ENCODE measurements around the gene GRIK4. TPM values are rescaled to one million over a fixed set of nuclear protein-coding genes. Genes with fewer than 3 reads are reported as not detected.

Gene GRIK4
- polyA plus RNA-seq, 1 experiment, result 0.55 TPM

DNA sequence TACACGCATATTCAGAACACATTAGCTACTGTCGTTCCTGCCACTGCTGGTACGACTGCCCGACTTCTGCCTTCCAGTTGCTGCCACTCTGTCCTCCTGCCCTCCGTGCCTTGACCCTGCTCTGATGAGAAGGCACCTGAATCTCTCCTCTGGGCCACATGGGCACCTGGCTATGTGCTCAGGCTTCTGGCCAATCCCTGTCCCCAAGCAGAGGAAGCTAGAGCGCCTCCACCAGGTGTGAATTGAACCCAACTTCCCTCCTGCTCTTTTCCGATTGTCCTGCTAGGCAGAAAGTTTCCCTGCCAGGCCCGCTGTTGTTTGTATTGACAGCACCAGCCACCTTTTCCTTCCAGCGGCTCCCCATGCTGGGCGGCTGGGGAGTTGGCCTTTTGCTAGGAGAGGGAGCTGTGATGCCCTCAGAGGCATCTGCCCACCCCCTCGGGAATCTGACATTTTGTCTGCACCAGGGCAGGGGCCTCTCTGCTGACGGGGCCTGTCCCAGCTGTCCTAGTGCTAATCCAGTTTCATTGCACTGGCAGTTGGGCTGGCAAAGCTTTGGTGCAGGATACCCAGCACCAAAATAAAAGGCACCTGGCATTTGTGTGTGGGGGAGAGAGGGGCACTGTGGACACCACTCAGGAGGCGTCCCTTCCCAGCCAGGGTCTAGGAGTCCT, 118.0 kb downstream of the GRIK4 start:
- Histone ChIP-seq H3K4me3 (ENCODE audit: low read depth, low read length) (no peak overlapping the region), H3K27me3 (ENCODE audit: control insufficient read depth, insufficient read depth, low read length) (peaks cover 30% of the 10 kb centered on the region), H3K27ac (ENCODE audit: low read depth, low read length) (no peak overlapping the region), H3K9me3 (ENCODE audit: control insufficient read depth, insufficient read depth, low read length) (no peaks in the 10 kb centered on the region; the same call in 1 of the 2 replicates)
- DNase-seq (ENCODE audit: low read depth, low spot score), result no peak
- POLR2A ChIA-PET, result no interaction called here
- CTCF ChIA-PET, result no interaction called here
- TF ChIP-seq, protein P1, sequence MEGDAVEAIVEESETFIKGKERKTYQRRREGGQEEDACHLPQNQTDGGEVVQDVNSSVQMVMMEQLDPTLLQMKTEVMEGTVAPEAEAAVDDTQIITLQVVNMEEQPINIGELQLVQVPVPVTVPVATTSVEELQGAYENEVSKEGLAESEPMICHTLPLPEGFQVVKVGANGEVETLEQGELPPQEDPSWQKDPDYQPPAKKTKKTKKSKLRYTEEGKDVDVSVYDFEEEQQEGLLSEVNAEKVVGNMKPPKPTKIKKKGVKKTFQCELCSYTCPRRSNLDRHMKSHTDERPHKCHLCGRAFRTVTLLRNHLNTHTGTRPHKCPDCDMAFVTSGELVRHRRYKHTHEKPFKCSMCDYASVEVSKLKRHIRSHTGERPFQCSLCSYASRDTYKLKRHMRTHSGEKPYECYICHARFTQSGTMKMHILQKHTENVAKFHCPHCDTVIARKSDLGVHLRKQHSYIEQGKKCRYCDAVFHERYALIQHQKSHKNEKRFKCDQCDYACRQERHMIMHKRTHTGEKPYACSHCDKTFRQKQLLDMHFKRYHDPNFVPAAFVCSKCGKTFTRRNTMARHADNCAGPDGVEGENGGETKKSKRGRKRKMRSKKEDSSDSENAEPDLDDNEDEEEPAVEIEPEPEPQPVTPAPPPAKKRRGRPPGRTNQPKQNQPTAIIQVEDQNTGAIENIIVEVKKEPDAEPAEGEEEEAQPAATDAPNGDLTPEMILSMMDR (IDR thresholded peaks at IDR 0.05; ENCODE audit: low read depth, low read length), result no peak

DNA sequence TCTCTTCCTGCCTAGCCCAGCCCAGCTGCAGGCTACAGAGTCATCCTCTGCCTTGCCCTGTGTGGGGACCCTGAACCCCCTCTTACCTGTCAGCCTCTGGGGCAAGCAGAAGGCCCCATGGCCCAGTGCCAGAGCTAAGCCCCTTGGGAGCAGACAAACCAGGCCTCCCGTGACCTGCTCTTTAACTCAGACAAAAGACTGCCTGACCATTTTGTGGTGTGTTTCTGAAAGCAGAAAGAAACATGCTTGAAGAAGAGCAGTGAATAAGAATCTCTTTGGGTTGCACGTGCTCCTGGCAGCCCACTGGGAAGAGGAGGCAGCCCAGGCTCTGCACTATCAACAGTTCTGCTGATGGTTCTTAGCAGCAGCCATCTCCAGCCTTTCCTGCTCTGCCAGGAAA, 118.6 kb downstream of the GRIK4 start:
- ChIA-PET POLR2A (no interaction called here), CTCF (no interaction called here)
- Histone ChIP-seq H3K27me3 (ENCODE audit: control insufficient read depth, insufficient read depth, low read length) (peaks cover 32% of the 10 kb centered on the region), H3K4me3 (ENCODE audit: low read depth, low read length) (no peak overlapping the region), H3K27ac (ENCODE audit: low read depth, low read length) (no peak overlapping the region), H3K9me3 (ENCODE audit: control insufficient read depth, insufficient read depth, low read length) (no peaks in the 10 kb centered on the region; the same call in 1 of the 2 replicates)
- no peak for DNase-seq (ENCODE audit: low read depth, low spot score)
- TF ChIP-seq, protein P1 (IDR thresholded peaks at IDR 0.05; ENCODE audit: low read depth, low read length), result no peak

DNA sequence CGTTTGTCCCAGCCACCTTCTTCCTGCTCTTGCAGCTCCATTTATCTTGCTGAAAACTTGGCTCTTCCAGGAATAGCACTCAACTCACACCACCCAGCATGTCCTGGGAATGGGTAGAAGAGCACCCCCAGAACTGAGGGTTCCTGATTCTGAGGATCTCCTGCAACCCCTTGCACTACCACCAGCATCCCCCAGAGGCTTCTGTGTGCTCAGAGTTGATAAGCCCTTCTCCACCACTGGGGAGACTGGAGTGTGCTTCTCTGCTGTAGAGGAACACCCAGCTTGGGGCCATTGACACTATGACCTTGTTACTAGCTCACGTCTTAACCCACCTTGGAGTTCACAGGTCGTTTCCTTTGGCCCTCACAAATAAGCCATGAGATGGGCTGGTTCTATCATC, 121.0 kb downstream of the GRIK4 start:
- TF ChIP-seq, protein P1 (IDR thresholded peaks at IDR 0.05; ENCODE audit: low read depth, low read length), result peak; percentile 28
- Histone ChIP-seq H3K4me3 (ENCODE audit: low read depth, low read length) (no peak overlapping the region), H3K27ac (ENCODE audit: low read depth, low read length) (no peak overlapping the region), H3K27me3 (ENCODE audit: control insufficient read depth, insufficient read depth, low read length) (peaks cover 26% of the 10 kb centered on the region), H3K9me3 (ENCODE audit: control insufficient read depth, insufficient read depth, low read length) (no peaks in the 10 kb centered on the region; the same call in 1 of the 2 replicates)
- CTCF ChIA-PET, result interaction anchor here (1.3 kb wide), 1 partner anchor 170 kb away, joined by 3 read pairs; no protein-coding TSS in a partner anchor
- POLR2A ChIA-PET, result no interaction called here
- DNase-seq (ENCODE audit: low read depth, low spot score), result no peak

DNA sequence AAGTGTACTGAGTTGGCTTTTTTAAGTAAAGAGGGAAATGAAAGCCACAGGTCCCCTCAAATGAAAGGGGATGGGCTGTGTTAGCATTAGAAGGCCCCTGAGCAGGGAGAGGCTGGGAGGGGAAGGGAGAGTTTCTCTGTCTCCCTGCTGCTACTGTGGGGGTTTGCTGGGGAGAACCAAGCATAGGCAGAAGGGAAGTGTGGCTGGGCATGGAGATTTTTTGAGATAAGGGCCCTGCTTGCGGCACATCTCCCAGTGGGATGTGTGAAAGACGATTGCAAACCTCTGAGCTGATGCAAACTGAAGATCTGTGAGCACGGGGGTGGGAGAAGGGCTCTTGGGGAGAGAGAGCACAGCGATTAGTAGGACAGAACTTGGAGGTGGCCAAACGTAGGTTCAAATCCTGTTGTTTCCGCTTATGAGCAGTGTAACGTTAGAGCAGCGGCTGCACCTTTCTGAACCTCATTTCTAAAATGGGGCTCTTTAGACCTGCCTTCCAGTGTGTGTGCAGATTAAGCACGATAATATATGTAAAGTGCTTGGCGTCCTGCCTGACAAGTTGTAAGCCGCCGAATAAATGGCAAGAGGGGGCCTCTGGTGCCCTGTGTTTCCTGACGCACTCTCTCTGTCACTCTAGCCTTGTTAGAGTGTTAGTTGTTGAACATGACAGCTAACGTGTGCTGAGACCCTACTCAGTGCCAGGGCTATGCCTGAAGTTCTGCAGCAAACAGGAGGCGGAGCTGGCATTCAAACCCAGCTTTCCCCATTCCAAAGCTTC, 122.3 kb downstream of the GRIK4 start:
- Histone ChIP-seq H3K9me3 (ENCODE audit: control insufficient read depth, insufficient read depth, low read length) (no peaks in the 10 kb centered on the region), H3K27me3 (ENCODE audit: control insufficient read depth, insufficient read depth, low read length) (peaks cover 19% of the 10 kb centered on the region), H3K4me3 (ENCODE audit: low read depth, low read length) (no peak overlapping the region), H3K27ac (ENCODE audit: low read depth, low read length) (no peak overlapping the region)
- ChIA-PET CTCF (interaction anchor here (0.6 to 1.3 kb wide), 4 partner anchors 51 to 942 kb away, joined by 3 to 7 read pairs (median 3); no protein-coding TSS in a partner anchor), POLR2A (no interaction called here)
- TF ChIP-seq, protein P1 (IDR thresholded peaks at IDR 0.05; ENCODE audit: low read depth, low read length), result no peak
- DNase-seq (ENCODE audit: low read depth, low spot score), result no peak

DNA sequence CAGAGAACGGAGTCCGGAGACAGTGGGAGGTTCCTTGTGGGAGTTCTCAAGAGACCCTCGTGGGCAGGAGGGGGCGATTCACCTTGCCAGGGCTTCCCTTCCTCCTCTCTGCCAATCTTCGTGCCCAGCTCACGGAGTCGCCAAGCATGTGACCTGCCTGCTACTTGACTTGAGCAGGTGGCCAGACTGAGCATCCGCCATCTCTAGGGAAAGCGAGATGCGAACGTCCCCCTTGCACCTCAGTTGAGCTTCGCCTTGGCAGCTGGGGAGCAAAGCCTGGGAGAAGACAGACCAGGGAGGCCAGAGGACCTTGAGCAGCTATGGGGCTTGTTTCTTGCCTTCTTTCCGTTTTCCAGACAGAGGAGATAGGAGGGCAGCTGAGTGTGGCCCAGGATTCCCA, 123.2 kb downstream of the GRIK4 start:
- no peak for DNase-seq (ENCODE audit: low read depth, low spot score)
- CTCF ChIA-PET, result no interaction called here
- POLR2A ChIA-PET, result no interaction called here

More for the DNA sequence above, 123.2 kb downstream of the GRIK4 start:
- TF ChIP-seq, protein P1 (IDR thresholded peaks at IDR 0.05; ENCODE audit: low read depth, low read length), result no peak
- Histone ChIP-seq H3K27me3 (ENCODE audit: control insufficient read depth, insufficient read depth, low read length) (peaks cover 15% of the 10 kb centered on the region), H3K27ac (ENCODE audit: low read depth, low read length) (no peak overlapping the region), H3K4me3 (ENCODE audit: low read depth, low read length) (no peak overlapping the region), H3K9me3 (ENCODE audit: control insufficient read depth, insufficient read depth, low read length) (no peaks in the 10 kb centered on the region)

All from AG04450 (cell line).